ENCODE results near the gene PRPF6.

- no peak for TF ChIP-seq TAF1 (IDR thresholded peaks at IDR 0.05; ENCODE audit: borderline replicate concordance, low read depth, low read length)
- no peak for TF ChIP-seq POLR2A (IDR thresholded peaks at IDR 0.05; ENCODE audit: low read depth, low read length)
Observed at GRCh38 chr20:63961664-63962425, 19.1 kb upstream of the PRPF6 start.
